Measurements from ENCODE around the gene TRHDE. TPM values are rescaled to one million over a fixed set of nuclear protein-coding genes. Genes with fewer than 3 reads are reported as not detected.

Gene TRHDE
- total and polyA plus RNA-seq, 2 donors (not counting 3 experiments of a cell fraction or from before 2014, with no cell fraction given), result not detected

GRCh38 chr12:72618764-72619163 is 346.6 kb downstream of the TRHDE start:
- no peaks in the 10 kb centered on the region for H3K4me1 ChIP-seq (ENCODE audit: control insufficient read depth, extremely low read depth, insufficient read depth, low read length)
- H3K27ac ChIP-seq (ENCODE audit: insufficient read depth, low read depth, low read length), result no peak overlapping the region
- H3K9ac ChIP-seq (replicated peaks; ENCODE audit: extremely low read depth, insufficient read depth, low read length), result no peak overlapping the region
- peaks cover 4% of the 10 kb centered on the region for H3K9me3 ChIP-seq (replicated peaks; ENCODE audit: control insufficient read depth, insufficient read depth, low read length)
- FAIRE-seq (no peak), DNase-seq (ENCODE audit: low read depth, low spot score) (no peak)
- H3K27me3 ChIP-seq (ENCODE audit: control insufficient read depth in 2 of 2, insufficient read depth in 2 of 2, low read length in 2 of 2), result no peaks in the 10 kb centered on the region
- CTCF ChIA-PET, result no interaction called here
- dilution Hi-C loops (cut with MboI; ENCODE audit: extremely low pct_ligation_motif_present, low sequenced_read_pairs), result no loop called here
- H3K4me2 ChIP-seq (ENCODE audit: insufficient read depth, low read length), result no peak overlapping the region
- POLR2A ChIA-PET, result no interaction called here
- no peaks in the 10 kb centered on the region for H3K36me3 ChIP-seq (ENCODE audit: control insufficient read depth in 2 of 2, extremely low read depth in 1 of 2, insufficient read depth in 2 of 2, low read length in 2 of 2)
- H2AFZ ChIP-seq (ENCODE audit: low read depth, low read length), result no peak overlapping the region
- no peaks in the 10 kb centered on the region for H3K9me1 ChIP-seq (replicated peaks; ENCODE audit: control insufficient read depth, extremely low read depth, insufficient read depth, low read length)
- BruUV-seq (replicated peaks), result no TSS peak
- H3K79me2 ChIP-seq (ENCODE audit: control insufficient read depth, insufficient read depth, low read length), result no peaks in the 10 kb centered on the region
- intact Hi-C loops (cut with micrococcal nuclease), result no loop called here
- no peak for TF ChIP-seq JUN (IDR thresholded peaks at IDR 0.05; ENCODE audit: borderline replicate concordance, insufficient read depth, insufficient read length, low read depth)
- TF ChIP-seq MAX (IDR thresholded peaks at IDR 0.05; ENCODE audit: insufficient read depth, insufficient read length), result no peak
- no peak for TF ChIP-seq GATA2 (IDR thresholded peaks at IDR 0.05; ENCODE audit: insufficient read depth, insufficient read length, low read depth, low read length)
- TF ChIP-seq EZH2 (IDR thresholded peaks at IDR 0.05; ENCODE audit: borderline replicate concordance, low read depth, low read length, severe bottlenecking), result no peak
- no peak for TF ChIP-seq POLR2A (IDR thresholded peaks at IDR 0.05; ENCODE audit: low read depth, low read length)
- no peak for TF ChIP-seq CTCF (IDR thresholded peaks at IDR 0.05; ENCODE audit: extremely low read depth in 1 of 2, insufficient read depth in 1 of 2, low read depth in 1 of 2, low read length in 2 of 2)
- TF ChIP-seq POLR2AphosphoS5 (IDR thresholded peaks at IDR 0.05; ENCODE audit: insufficient read depth, low read depth, low read length), result no peak
- no peak for TF ChIP-seq FOS (IDR thresholded peaks at IDR 0.05; ENCODE audit: borderline replicate concordance, insufficient read depth, low read length)
- TF ChIP-seq MYC (IDR thresholded peaks at IDR 0.05; ENCODE audit: low read depth, low read length), result no peak
- no peaks in the 10 kb centered on the region for H4K20me1 ChIP-seq (replicated peaks; ENCODE audit: control insufficient read depth, extremely low read depth, insufficient read depth, low read length)
- no peak overlapping the region for H3K4me3 ChIP-seq (replicated peaks in 1 of 3; ENCODE audit: insufficient read depth in 1 of 3, low read depth in 1 of 3, low read length in 3 of 3)
